Urinary bladder (tissue), 4 donors: ENCODE measurements around the gene OLIG1. TPM values are rescaled to one million over a fixed set of nuclear protein-coding genes. Genes with fewer than 3 reads are reported as not detected.

Experiments
- DNase-seq: peaks from one replicate; pipeline ENCODE4 v3.0.0-alpha.2; 2015; ENCODE audit errors: extremely low spot score
- H3K27ac ChIP-seq: one replicate; pipeline ENCODE4 v1.5.1; 2013; ENCODE audit warnings: low read depth, mild to moderate bottlenecking, moderate library complexity
- H3K36me3 ChIP-seq: one replicate; pipeline ENCODE4 v1.6.1; 2013; ENCODE audit warnings: mild to moderate bottlenecking, moderate library complexity; ENCODE audit not compliant: insufficient read depth
- H3K4me1 ChIP-seq: one replicate; pipeline ENCODE4 v1.6.1; 2013; ENCODE audit warnings: mild to moderate bottlenecking, moderate library complexity; ENCODE audit not compliant: insufficient read depth
- H3K4me3 ChIP-seq: one replicate; pipeline ENCODE4 v1.5.1; 2013; ENCODE audit warnings: low read depth, low read length
- WGBS: extraction: QIAGEN DNeasy Blood & Tissue Kit; methylation state at CpG from one replicate; pipeline ENCODE4 v1.1.7; 2013; 5-methylcytosine and 5-hydroxymethylcytosine counted together
- polyA plus RNA-seq: library from polyadenylated mRNA; stranded (reverse); fragments of 200-250 nt; gene quantifications from one replicate; pipeline ENCODE4 v1.2.3, GENCODE V29; 2013
- total RNA-seq: library from RNA; depleted of rRNA; stranded (reverse); fragments of >200 nt; gene quantifications from one replicate; pipeline ENCODE4 v1.2.3, GENCODE V29; 2014
- donor health status: healthy with polysubstance abuse.
- donor health status: healthy.

The OLIG1 gene
- total and polyA plus RNA-seq, 2 donors = not detected

GRCh38 chr21:33076600-33077329 lies 6.8 kb downstream of the OLIG1 start:
- no peak for DNase-seq
- H3K36me3 ChIP-seq = no peaks in the 10 kb centered on the region
- H3K4me3 ChIP-seq = no peak overlapping the region
- H3K27ac ChIP-seq = no peak overlapping the region
- H3K4me1 ChIP-seq = no peaks in the 10 kb centered on the region
- 79% methylated on average over 11 of the region's 11 CpGs for WGBS

DNA sequence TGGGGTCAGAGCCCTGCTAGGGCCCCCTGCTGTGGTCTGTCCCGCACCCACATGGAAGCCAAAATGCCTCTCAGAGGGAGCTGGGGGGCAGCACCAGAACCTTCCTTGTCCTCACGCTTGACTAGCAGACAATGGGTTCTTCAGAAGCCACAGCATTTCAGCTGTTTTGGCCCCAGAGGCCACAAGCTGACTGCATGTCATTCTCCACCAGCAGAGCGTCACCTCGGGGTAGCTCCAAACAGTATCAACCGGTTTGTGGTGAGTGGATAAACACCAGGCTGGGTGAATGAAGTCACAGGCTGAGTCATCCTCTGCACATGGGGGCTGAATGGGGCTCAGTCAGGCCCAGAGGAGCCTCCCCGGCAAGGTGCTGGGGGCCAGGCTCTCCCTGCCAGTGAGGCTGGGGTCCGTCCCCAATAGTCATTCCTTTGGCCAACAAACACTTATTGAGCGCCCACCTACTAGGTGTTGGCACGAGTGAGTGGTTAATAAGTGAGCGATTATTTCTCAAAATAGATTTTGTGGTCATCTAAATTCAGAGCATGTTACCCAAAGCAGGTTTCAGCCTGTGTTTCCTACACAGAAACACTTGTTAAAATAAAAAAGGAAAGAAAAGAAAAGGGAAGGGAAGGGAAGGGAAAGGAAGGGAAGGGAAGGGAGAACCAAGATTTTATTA lies 9.1 kb downstream of the OLIG1 start:
- H3K4me3 ChIP-seq = no peak overlapping the region
- H3K4me1 ChIP-seq = no peaks in the 10 kb centered on the region
- WGBS = 57% methylated on average over 10 of the region's 10 CpGs
- H3K36me3 ChIP-seq = no peaks in the 10 kb centered on the region
- H3K27ac ChIP-seq = no peak overlapping the region
- DNase-seq = peak; percentile 49

DNA sequence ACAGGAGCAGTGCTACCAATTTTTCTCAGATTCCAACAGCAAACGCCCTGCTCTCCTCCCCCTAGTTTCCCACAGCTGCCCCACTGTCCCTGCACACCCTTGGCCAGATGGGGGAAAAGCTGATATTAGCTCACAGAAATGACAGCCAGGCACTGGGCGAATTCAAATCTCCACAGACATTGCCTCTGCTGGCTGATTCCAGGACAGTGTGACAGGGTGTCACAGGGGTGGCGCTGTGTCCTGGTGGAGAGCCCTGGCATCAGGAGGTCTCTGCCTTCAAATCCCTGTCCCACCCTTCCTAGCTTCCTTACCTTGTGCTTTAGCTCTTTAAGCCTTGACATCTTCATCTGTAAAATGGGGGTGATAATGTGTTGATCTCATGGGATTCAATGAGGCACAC lies 10.4 kb downstream of the OLIG1 start:
- Histone ChIP-seq H3K4me1 (no peaks in the 10 kb centered on the region), H3K27ac (no peak overlapping the region), H3K4me3 (no peak overlapping the region), H3K36me3 (no peaks in the 10 kb centered on the region)
- WGBS = 84% methylated on average over 3 of the region's 3 CpGs
- no peak for DNase-seq

DNA sequence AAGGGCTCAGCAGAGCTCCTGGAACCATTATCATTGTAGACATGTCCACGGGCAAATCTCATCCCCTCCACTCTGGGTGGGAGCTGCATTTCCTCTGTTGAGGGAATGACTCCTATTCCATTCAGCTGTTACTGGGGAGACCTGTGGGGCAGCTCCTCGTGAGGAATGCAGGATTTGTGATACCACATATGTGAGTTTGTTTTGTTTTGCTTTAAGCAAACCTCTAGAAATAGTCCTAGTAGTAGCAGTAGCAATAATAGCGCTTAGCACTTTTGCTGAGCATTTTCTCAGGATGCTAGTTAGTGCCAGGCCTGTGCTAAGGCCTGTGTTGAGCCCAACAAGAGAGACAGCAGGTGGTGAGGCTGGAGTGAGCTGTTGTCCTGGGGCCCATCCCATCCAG lies 10.8 kb downstream of the OLIG1 start:
- Histone ChIP-seq H3K36me3 (no peaks in the 10 kb centered on the region), H3K4me1 (no peaks in the 10 kb centered on the region), H3K4me3 (no peak overlapping the region), H3K27ac (no peak overlapping the region)
- WGBS = 72% methylated on average over 3 of the region's 3 CpGs
- DNase-seq = no peak

- H3K36me3 ChIP-seq = no peaks in the 10 kb centered on the region
- no peaks in the 10 kb centered on the region for H3K4me1 ChIP-seq
- WGBS = 48% methylated on average over 5 of the region's 5 CpGs
- no peak for DNase-seq
- H3K27ac ChIP-seq = no peak overlapping the region
- H3K4me3 ChIP-seq = no peak overlapping the region
Observed at GRCh38 chr21:33088384-33088783, 18.4 kb downstream of the OLIG1 start.

GRCh38 chr21:33089395-33090119 lies 19.6 kb downstream of the OLIG1 start:
- 90% methylated on average over 4 of the region's 4 CpGs for WGBS

DNA sequence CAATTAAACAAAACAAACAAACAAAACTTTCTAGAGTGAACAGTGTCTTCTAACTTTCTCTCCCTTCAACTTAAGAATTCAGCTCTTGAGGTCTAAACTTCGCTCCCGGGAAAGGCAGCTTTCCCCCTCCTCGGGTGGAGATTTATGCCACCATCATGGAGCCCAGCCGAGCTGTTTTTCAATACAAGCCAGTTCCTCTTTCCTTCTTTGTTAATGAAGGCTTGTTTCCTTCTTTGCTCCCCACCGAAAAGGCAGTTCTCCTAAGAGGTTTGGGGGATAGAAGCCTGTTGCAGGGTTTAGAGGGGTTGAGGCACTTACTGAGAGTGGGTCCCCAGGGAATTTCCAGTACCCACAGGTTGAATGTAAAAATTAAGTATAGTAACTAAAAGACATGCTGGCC lies 26.5 kb downstream of the OLIG1 start:
- no peak overlapping the region for H3K27ac ChIP-seq
- no peaks in the 10 kb centered on the region for H3K4me1 ChIP-seq
- no peak overlapping the region for H3K4me3 ChIP-seq
- no peaks in the 10 kb centered on the region for H3K36me3 ChIP-seq
- 28% methylated on average over 5 of the region's 5 CpGs for WGBS
- no peak for DNase-seq

More at GRCh38 chr21:33089395-33090119, 19.6 kb downstream of the OLIG1 start:
- no peak for DNase-seq
- Histone ChIP-seq H3K4me3 (no peak overlapping the region), H3K4me1 (no peaks in the 10 kb centered on the region), H3K36me3 (no peaks in the 10 kb centered on the region), H3K27ac (no peak overlapping the region)

DNA sequence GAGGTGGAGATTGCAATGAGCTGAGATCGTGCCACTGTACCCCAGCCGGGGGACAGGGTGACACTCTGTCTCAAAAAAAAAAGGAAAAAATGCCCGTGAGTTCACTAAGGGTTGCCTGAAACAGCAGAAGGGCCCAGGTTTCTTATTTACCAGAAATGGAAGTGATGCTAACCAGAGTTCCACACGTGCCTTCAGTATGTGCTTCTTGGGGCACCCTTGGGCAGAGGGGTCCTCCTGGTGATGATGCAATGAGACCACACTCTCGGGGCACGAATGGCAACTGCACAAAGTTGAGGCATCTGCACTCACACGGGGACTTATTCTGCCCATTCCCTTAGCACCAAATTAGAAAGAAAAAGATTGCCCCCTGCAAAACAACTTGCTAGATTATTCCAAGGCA lies 29.2 kb downstream of the OLIG1 start:
- Histone ChIP-seq H3K27ac (no peak overlapping the region), H3K4me1 (no peaks in the 10 kb centered on the region), H3K4me3 (no peak overlapping the region), H3K36me3 (no peaks in the 10 kb centered on the region)
- 85% methylated on average over 7 of the region's 7 CpGs for WGBS
- DNase-seq = no peak

GRCh38 chr21:33101300-33101911 lies 31.5 kb downstream of the OLIG1 start:
- Histone ChIP-seq H3K27ac (no peak overlapping the region), H3K36me3 (no peaks in the 10 kb centered on the region), H3K4me3 (no peak overlapping the region), H3K4me1 (no peaks in the 10 kb centered on the region)
- no peak for DNase-seq
- WGBS = 56% methylated on average over 30 of the region's 30 CpGs

DNA sequence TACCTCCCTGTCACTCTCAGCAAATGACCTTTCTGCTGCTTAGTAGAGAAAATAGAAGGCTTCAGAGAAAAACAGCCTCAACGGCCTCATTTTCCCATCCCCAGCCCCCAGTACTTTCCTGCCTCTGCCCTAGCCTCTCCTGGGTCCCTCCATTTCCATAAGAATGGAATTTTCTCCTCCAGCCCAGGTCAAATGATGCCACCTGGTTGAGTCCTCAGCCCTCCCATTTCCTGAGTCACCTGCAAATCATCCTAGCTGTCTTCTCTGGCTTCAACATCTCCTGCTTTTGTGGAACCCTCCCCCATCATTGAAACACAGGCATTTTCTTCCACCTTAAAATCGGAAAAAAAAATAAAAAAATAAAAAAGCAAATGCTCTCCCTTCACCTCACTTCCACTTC lies 35.1 kb downstream of the OLIG1 start:
- no peak for DNase-seq
- H3K36me3 ChIP-seq = no peaks in the 10 kb centered on the region
- no peaks in the 10 kb centered on the region for H3K4me1 ChIP-seq
- H3K4me3 ChIP-seq = no peak overlapping the region
- H3K27ac ChIP-seq = no peak overlapping the region
- 36% methylated on average over 2 of the region's 2 CpGs for WGBS

- Histone ChIP-seq H3K4me3 (no peak overlapping the region), H3K27ac (no peak overlapping the region)
- 85% methylated on average over 4 of the region's 4 CpGs for WGBS
Observed at GRCh38 chr21:33108228-33108627, 38.3 kb downstream of the OLIG1 start.

GRCh38 chr21:33109574-33110339 lies 39.8 kb downstream of the OLIG1 start:
- Histone ChIP-seq H3K27ac (no peak overlapping the region), H3K4me3 (no peak overlapping the region), H3K36me3 (no peaks in the 10 kb centered on the region), H3K4me1 (no peaks in the 10 kb centered on the region)
- 7% methylated on average over 45 of the region's 45 CpGs for WGBS
- peak; percentile 28 for DNase-seq

More at GRCh38 chr21:33108228-33108627, 38.3 kb downstream of the OLIG1 start:
- Histone ChIP-seq H3K36me3 (no peaks in the 10 kb centered on the region), H3K4me1 (no peaks in the 10 kb centered on the region)
- no peak for DNase-seq

DNA sequence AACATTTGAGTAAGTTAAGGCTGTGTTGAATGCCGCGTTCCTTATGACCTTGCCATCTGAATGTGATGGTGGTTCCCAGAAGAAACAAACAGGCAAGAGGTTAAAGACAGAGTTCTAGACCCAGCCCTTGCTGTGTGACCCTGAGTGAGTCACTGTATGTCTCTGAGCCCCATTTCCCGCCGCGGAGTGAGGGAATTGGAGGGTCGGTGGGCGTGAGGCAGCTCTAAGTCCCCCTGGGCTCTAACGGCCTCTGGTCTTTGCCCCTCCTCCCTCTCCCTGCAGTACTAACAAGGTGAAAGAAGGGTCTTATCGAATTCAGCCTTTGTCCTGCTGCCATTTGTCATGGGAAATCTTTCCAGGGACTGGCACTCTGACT lies 40.4 kb downstream of the OLIG1 start:
- H3K4me1 ChIP-seq = no peaks in the 10 kb centered on the region
- no peak for DNase-seq
- no peaks in the 10 kb centered on the region for H3K36me3 ChIP-seq
- no peak overlapping the region for H3K4me3 ChIP-seq
- WGBS = 68% methylated on average over 9 of the region's 9 CpGs
- H3K27ac ChIP-seq = no peak overlapping the region
